ENCODE measurements around the gene RBM6. TPM values are rescaled to one million over a fixed set of nuclear protein-coding genes. Genes with fewer than 3 reads are reported as not detected.
A peak's percentile ranks its signal among the peaks of the same experiment; 100 is the strongest.

Gene RBM6
- total RNA-seq, 1 experiment from 2014 or later: 58.3 TPM

DNA sequence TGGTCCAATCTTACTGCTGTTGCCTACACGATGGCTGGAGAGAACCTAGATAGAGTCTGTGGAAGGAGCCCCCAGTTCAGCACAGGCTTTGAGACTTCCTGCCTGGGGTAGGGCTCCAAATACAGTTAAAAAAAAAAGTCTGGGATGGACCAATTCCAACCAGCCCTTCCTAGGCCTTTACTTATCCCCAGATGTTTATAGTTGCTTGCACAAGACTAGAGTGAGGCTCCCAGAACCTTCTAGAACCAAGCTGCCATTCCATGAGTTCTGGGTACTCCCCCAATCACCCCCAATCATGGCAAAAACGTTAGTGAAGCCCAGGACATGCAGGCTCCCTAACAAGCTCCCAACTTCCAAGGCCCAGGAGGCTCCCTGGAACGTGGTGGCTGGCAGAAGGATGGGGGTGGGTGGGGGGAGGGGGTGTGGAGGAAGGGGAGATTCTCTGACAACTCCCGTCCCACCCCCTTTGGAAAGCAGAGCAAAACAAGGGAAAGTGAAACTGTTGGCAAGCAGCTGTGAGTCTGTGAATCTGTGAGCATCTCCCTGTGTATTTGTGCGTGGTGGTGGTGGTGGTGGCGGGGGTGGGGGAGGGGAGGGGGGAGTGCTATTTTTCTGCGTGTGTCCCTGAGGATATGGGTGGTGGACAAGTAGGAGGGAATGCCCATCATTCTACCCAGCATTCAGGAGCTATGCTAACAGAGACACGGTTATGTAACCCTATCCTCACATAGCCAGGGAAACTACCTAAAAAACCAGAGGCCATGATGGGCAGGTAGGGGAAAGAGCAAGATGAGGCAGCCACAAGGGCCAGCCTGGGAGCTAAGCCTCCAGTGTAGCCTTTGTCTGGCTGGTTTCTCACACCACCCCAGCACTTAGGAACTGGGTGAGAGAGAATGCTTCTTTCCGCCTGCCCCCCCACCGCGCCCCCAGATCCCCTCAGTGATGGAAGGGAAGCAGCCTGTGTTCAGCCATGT, 38.3 kb upstream of the RBM6 start (continued):
- TF ChIP-seq, protein P1, sequence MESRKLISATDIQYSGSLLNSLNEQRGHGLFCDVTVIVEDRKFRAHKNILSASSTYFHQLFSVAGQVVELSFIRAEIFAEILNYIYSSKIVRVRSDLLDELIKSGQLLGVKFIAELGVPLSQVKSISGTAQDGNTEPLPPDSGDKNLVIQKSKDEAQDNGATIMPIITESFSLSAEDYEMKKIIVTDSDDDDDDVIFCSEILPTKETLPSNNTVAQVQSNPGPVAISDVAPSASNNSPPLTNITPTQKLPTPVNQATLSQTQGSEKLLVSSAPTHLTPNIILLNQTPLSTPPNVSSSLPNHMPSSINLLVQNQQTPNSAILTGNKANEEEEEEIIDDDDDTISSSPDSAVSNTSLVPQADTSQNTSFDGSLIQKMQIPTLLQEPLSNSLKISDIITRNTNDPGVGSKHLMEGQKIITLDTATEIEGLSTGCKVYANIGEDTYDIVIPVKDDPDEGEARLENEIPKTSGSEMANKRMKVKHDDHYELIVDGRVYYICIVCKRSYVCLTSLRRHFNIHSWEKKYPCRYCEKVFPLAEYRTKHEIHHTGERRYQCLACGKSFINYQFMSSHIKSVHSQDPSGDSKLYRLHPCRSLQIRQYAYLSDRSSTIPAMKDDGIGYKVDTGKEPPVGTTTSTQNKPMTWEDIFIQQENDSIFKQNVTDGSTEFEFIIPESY (IDR thresholded peaks at IDR 0.05; ENCODE audit: extremely low read depth, insufficient replicate concordance, low read length): no peak
- no peak for TF ChIP-seq SIN3A (IDR thresholded peaks at IDR 0.05; ENCODE audit: low read depth)
- no peak for TF ChIP-seq EZH2 (IDR thresholded peaks at IDR 0.05)
- no peak for TF ChIP-seq YY1 (IDR thresholded peaks at IDR 0.05; ENCODE audit: extremely low read depth, insufficient replicate concordance, low read depth, low read length)
- TF ChIP-seq SP1 (IDR thresholded peaks at IDR 0.05; ENCODE audit: low read depth): no peak

DNA sequence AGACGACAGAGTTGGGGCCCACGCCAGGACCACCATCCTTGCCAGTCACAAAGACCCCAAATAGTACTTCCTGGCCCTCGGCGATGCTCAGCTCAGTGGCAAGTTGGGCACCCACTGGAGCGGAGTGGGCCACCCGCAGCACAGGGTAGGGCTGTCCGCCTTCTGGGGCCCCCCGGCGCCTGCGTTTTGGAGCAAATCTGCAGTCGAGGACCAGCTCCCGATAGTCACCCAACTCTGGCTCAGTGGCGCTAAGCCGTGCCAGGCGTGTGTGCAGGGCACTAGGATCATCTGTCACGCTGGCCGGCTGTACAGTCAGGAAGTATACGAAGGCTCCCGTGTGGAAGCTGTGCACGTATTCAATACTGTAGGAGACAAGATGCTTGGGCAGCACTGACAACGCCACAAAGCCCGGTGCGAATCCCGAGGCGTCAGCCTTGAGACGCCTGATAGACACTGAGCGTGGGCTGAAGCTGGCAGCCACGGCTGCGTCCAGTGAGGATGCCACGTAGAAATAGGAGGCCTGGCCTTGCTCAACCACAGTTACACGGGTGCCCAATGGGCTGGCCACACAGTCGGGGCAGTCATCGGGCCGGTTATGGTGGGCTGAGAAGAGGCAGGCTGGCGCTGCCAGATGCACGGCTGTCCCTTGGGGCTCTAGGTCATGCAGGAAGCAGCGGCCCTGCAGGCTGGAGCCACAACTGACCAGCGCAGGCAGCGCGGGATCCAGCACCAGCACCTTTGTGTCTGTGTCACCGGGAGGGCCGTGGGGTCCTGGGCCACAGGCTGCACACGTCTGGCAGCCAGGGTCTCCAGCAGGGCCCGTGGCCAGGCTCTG, 37.2 kb upstream of the RBM6 start:
- Histone ChIP-seq H3K27ac (ENCODE audit: low read depth, low read length) (peak overlapping the region; percentile 89), H3K4me2 (ENCODE audit: low read length) (peak overlapping the region; percentile 97), H3K36me3 (ENCODE audit: control insufficient read depth in 1 of 2, insufficient read depth in 2 of 2, low read length in 2 of 2) (peaks cover 5 to 13% of the 10 kb centered on the region in 2 experiments; a peak in 2 of 4 replicates), H3K79me2 (ENCODE audit: insufficient read depth, low read length) (peaks cover 73% of the 10 kb centered on the region), H3K9ac (ENCODE audit: low read length) (peak overlapping the region; percentile 96), H3K4me1 (ENCODE audit: control insufficient read depth in 1 of 2, insufficient read depth in 2 of 2, low read length in 2 of 2) (peaks cover 66 to 86% of the 10 kb centered on the region in 2 experiments), H4K20me1 (ENCODE audit: insufficient read depth) (no peaks in the 10 kb centered on the region), H3K9me3 (ENCODE audit: control insufficient read depth in 1 of 2, insufficient read depth in 1 of 2, low read depth in 1 of 2, low read length in 2 of 2) (no peaks in the 10 kb centered on the region), H3K4me3 (replicated peaks in 1 of 2; ENCODE audit: low read depth in 1 of 2, low read length in 2 of 2) (peak overlapping the region; percentile 75 to 79), H3K27me3 (ENCODE audit: insufficient read depth, low read length) (no peaks in the 10 kb centered on the region), H3K9me2 (ENCODE audit: insufficient read depth) (no peaks in the 10 kb centered on the region), H2AFZ (ENCODE audit: low read depth, low read length, poor library complexity, severe bottlenecking) (no peak overlapping the region)
- no peak for ATAC-seq
- DNase-seq (ENCODE audit: low read depth, low spot score): no peak
- no TSS peak for BruUV-seq (replicated peaks)
- POLR2A ChIA-PET: interaction anchor here (0.9 to 5.5 kb wide), 3 partner anchors 21 to 27 kb away, joined by 3 to 43 read pairs (median 5); partner anchors contain the start of gene MON1A
- RAD21 ChIA-PET (ENCODE audit: low non-redundant PET in 1 of 2, low total read pairs in 2 of 2, uncharacterized antibody in 2 of 2, unreplicated experiment in 2 of 2): no interaction called here
- CTCF ChIA-PET: interaction anchor here (1.4 kb wide), 1 partner anchor 99 kb away, joined by 4 read pairs; the partner anchor contains the start of gene INKA1
- intact Hi-C loops (cut with micrococcal nuclease): no loop called here
- TF ChIP-seq ZNF274 (IDR thresholded peaks at IDR 0.05; ENCODE audit: low read depth, low read length) (no peak), ELF1 (IDR thresholded peaks at IDR 0.05; ENCODE audit: borderline replicate concordance, low read depth) (no peak), ZFX (IDR thresholded peaks at IDR 0.05) (no peak), EGR1 (IDR thresholded peaks at IDR 0.05; ENCODE audit: low read depth) (no peak), EZH2 (IDR thresholded peaks at IDR 0.05) (no peak), SRF (IDR thresholded peaks at IDR 0.05; ENCODE audit: low read depth) (no peak), FOSL1 (IDR thresholded peaks at IDR 0.05; ENCODE audit: low read depth) (no peak), TCF7L2 (IDR thresholded peaks at IDR 0.05; ENCODE audit: borderline replicate concordance, extremely low read depth, insufficient read depth, insufficient read length) (no peak), POLR2A (IDR thresholded peaks at IDR 0.05; ENCODE audit: borderline replicate concordance, extremely low read depth, insufficient read depth, insufficient read length) (no peak)
- TF ChIP-seq, protein P1 (IDR thresholded peaks at IDR 0.05; ENCODE audit: extremely low read depth, insufficient replicate concordance, low read length): no peak
- TF ChIP-seq, protein P2, sequence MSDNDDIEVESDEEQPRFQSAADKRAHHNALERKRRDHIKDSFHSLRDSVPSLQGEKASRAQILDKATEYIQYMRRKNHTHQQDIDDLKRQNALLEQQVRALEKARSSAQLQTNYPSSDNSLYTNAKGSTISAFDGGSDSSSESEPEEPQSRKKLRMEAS (IDR thresholded peaks at IDR 0.05): no peak
- TF ChIP-seq, protein P3, sequence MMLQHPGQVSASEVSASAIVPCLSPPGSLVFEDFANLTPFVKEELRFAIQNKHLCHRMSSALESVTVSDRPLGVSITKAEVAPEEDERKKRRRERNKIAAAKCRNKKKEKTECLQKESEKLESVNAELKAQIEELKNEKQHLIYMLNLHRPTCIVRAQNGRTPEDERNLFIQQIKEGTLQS (IDR thresholded peaks at IDR 0.05): no peak
